Activated T-helper 2 cell treated with anti-CD3 and anti-CD28 coated beads, Interferon-gamma antibody, Interleukin-2, Interleukin-4, amounts not matched to agents 10 μg/mL and 5 μg/mL and 100 μg/mL, durations not matched to agents 14 hours and 24 hours and 36 hours (primary cell): Measurements from ENCODE around the gene GNA15. TPM values are rescaled to one million over a fixed set of nuclear protein-coding genes. Genes with fewer than 3 reads are reported as not detected.
A peak's percentile ranks its signal among the peaks of the same experiment; 100 is the strongest.

Experiments used
- DNase-seq: peaks from one replicate; pipeline ENCODE4 v3.0.0; 2021; ENCODE audit warnings: low spot score
- H3K27ac Mint-ChIP-seq: one replicate; pipeline ENCODE4 v1.8.0; 2021; ENCODE audit warnings: mixed read lengths
- H3K27me3 Mint-ChIP-seq: one replicate; pipeline ENCODE4 v1.8.0; 2021; ENCODE audit warnings: low read depth, mixed read lengths
- H3K36me3 Mint-ChIP-seq: one replicate; pipeline ENCODE4 v1.8.0; 2021; ENCODE audit warnings: low read depth, mixed read lengths
- H3K4me1 Mint-ChIP-seq: one replicate; pipeline ENCODE4 v1.8.0; 2021; ENCODE audit warnings: low read depth, mixed read lengths
- H3K4me3 Mint-ChIP-seq: one replicate; pipeline ENCODE4 v1.8.0; 2021; ENCODE audit warnings: low read depth, mild to moderate bottlenecking, moderate library complexity, mixed read lengths
- H3K9me3 Mint-ChIP-seq: one replicate; pipeline ENCODE4 v1.8.0; 2021; ENCODE audit warnings: mixed read lengths
- intact Hi-C: fragments of 100-400 bp; cut with micrococcal nuclease; formaldehyde crosslinking; loops from one replicate; pipeline ENCODE4 v1.15.1; 2023
- total RNA-seq: library from RNA; stranded (reverse); gene quantifications from 2 replicates; pipeline ENCODE4 v1.2.3, GENCODE V29; 2022

Gene GNA15
- total RNA-seq, 1 donor from 2014 or later = 174 TPM

DNA sequence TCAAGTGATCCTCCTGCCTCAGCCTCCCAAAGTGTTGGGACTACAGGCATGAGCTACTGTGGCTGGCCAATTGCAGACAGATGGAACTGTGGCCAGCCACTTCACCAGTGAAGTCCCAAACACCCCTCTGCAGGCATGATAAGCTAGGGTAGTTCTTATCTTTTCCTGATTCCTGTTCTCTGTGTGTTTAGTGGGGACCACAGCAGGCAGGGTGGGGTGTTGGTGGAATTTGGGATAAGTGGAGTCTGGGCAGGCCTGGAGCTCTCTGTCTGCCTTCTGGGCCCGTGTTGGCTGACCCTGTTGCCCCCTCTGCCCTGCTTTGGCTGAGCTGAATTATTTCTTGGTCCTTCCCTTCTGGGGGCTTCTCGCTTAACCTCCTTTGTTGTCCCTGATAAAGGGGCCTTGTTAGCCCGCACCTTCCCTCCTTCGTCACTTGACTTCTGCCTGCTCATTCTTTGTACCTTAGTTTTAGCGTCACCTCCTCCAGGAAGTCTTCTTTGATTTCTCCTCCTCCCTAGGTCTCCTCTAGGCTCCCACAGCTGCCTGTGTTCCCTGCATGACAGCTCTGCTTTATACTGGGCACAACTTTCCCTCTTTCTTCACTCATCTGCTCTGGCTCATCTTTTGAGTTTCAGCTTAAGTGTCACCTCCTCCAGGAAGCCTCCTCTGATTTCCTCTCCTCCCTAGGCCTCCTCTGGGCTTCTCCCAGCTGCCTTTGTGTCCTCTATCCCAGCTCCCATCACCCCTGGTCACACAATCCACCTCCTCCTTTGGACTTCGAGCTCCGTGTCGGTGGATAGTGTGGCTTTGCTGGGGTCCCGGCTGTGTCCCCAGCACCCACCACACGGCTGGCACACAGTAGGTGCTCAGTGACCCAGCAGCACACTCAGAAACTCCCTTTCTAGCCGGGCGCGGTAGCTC lies 48.1 kb downstream of the GNA15 start:
- no peaks in the 10 kb centered on the region for H3K9me3 Mint-ChIP-seq
- H3K36me3 Mint-ChIP-seq = peaks cover 58% of the 10 kb centered on the region
- H3K27me3 Mint-ChIP-seq = no peaks in the 10 kb centered on the region
- peaks cover 35% of the 10 kb centered on the region for H3K4me1 Mint-ChIP-seq
- H3K4me3 Mint-ChIP-seq = peak overlapping the region; percentile 87
- intact Hi-C loops = no loop called here
- DNase-seq = no peak
- H3K27ac Mint-ChIP-seq = peak overlapping the region; percentile 67

GRCh38 chr19:3184847-3185460 lies 49.1 kb downstream of the GNA15 start:
- Mint-ChIP-seq H3K27ac (peak overlapping the region; percentile 90), H3K4me1 (peaks cover 37% of the 10 kb centered on the region), H3K27me3 (no peaks in the 10 kb centered on the region), H3K4me3 (peak overlapping the region; percentile 87), H3K36me3 (peaks cover 48% of the 10 kb centered on the region), H3K9me3 (no peaks in the 10 kb centered on the region)
- intact Hi-C loops = loop anchor here (1.0 to 5.0 kb wide), 2 partner anchors 400 to 577 kb away; partner anchors contain the start of genes APBA3, MRPL54 and THOP1
- no peak for DNase-seq

- Mint-ChIP-seq H3K27me3 (no peaks in the 10 kb centered on the region), H3K9me3 (no peaks in the 10 kb centered on the region), H3K27ac (peak within 1 kb of the TSS; percentile 90), H3K4me3 (peak within 1 kb of the TSS; percentile 89), H3K36me3 (peaks cover 42% of the 10 kb centered on the region), H3K4me1 (peaks cover 37% of the 10 kb centered on the region)
- intact Hi-C loops = loop anchor here (1.0 to 5.0 kb wide), 2 partner anchors 400 to 577 kb away; partner anchors contain the start of genes APBA3, MRPL54 and THOP1
- peak; percentile 92 for DNase-seq
These were observed 49.8 kb downstream of the GNA15 start, which contains the start of gene NCLN for GRCh38 chr19:3185461-3186159. Gene NCLN (plus strand): TSS chr19:3185930. CDS start chr19:3186031, 101 bp downstream.

DNA sequence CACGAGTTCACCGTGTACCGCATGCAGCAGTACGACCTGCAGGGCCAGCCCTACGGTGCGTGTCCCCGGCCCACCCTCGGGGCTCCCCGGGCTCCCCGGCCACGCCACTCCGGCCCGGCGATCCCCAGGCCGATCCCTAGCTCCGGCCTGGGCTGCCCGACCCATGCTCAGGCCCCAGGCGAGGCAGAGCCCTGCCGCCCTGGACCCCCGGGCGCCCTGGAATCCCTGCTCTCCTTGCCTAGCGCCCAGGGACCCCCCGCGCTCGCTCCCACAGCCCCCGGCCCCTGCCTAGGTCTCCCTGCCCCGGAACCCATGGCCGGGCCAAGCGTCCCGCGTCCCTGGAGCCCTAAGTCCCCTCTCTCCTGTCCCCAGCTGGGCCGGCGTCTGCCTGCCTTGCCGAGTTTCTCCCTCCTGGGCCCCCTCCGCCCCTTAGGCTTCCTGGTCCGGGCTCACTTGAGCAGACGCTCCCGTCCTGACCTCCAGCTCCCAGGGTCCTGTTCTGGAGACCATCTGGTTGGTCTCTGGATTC lies 50.4 kb downstream of the GNA15 start:
- Mint-ChIP-seq H3K36me3 (peaks cover 40% of the 10 kb centered on the region), H3K27me3 (no peaks in the 10 kb centered on the region), H3K4me3 (peak overlapping the region; percentile 89), H3K9me3 (no peaks in the 10 kb centered on the region), H3K4me1 (peaks cover 40% of the 10 kb centered on the region), H3K27ac (peak overlapping the region; percentile 61)
- intact Hi-C loops = loop anchor here (5.0 kb wide), 1 partner anchor 576 kb away; the partner anchor contains the start of genes APBA3 and MRPL54
- no peak for DNase-seq

GRCh38 chr19:3186891-3187661 lies 51.2 kb downstream of the GNA15 start:
- Mint-ChIP-seq H3K4me1 (peaks cover 40% of the 10 kb centered on the region), H3K9me3 (no peaks in the 10 kb centered on the region), H3K27me3 (no peaks in the 10 kb centered on the region), H3K27ac (peak overlapping the region; percentile 61), H3K4me3 (peak overlapping the region; percentile 89), H3K36me3 (peaks cover 36% of the 10 kb centered on the region)
- intact Hi-C loops = loop anchor here (5.0 kb wide), 1 partner anchor 575 kb away; the partner anchor contains the start of genes APBA3 and MRPL54
- no peak for DNase-seq

DNA sequence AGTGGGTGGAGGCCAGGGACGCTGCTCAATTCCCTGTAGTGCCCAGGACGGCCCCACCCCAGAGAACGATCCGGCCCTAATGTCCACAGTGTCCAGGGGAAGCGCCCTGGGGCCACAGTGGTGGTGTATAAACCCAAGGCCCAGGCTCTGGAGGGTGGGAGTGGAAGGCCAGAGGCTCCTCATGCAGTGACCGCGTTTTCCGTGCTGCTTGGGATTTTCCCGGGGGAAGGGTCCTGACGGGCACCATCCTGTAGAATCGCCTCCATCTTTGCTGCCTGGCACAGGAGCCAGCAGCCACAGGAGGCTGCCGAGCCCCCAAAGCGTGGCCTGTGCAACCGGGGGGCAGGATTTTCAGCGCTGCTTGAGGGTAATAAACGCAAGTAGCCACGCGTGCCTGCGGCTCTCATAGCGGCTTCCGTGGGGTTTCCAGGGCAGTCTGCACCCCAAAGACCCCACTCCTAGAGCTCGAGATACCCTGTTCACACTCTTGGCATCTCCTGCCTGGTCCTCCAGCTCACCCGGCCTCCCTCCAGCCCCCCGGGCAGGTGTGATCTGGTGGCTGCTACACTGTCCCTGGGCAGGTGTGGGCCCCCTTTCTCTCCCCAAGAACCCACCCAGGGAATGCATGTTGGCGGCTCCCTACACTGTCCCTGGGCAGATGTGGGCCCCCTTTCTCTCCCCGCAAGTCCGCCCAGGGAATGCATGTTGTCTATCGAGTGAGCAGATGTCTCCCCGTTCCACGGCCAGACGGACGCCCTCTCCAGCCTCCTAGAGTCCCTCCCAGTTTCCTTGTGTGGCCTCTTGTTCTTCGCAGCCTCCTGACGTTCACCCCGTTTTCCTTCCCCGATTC lies 52.1 kb downstream of the GNA15 start:
- Mint-ChIP-seq H3K9me3 (no peaks in the 10 kb centered on the region), H3K27me3 (no peaks in the 10 kb centered on the region), H3K4me3 (peak overlapping the region; percentile 89), H3K4me1 (peaks cover 37% of the 10 kb centered on the region), H3K36me3 (peaks cover 34% of the 10 kb centered on the region), H3K27ac (peak overlapping the region; percentile 55)
- intact Hi-C loops = loop anchor here (5.0 kb wide), 1 partner anchor 574 kb away; the partner anchor contains the start of genes APBA3 and MRPL54
- DNase-seq = no peak

- no peaks in the 10 kb centered on the region for H3K9me3 Mint-ChIP-seq
- H3K4me3 Mint-ChIP-seq = peak overlapping the region; percentile 89
- H3K27ac Mint-ChIP-seq = peak overlapping the region; percentile 55
- H3K4me1 Mint-ChIP-seq = peaks cover 35% of the 10 kb centered on the region
- DNase-seq = no peak
- no peaks in the 10 kb centered on the region for H3K27me3 Mint-ChIP-seq
- peaks cover 34% of the 10 kb centered on the region for H3K36me3 Mint-ChIP-seq
- intact Hi-C loops = loop anchor here (5.0 kb wide), 1 partner anchor 573 kb away; the partner anchor contains the start of genes APBA3 and MRPL54
These were observed 53.1 kb downstream of the GNA15 start for GRCh38 chr19:3188627-3189596.

DNA sequence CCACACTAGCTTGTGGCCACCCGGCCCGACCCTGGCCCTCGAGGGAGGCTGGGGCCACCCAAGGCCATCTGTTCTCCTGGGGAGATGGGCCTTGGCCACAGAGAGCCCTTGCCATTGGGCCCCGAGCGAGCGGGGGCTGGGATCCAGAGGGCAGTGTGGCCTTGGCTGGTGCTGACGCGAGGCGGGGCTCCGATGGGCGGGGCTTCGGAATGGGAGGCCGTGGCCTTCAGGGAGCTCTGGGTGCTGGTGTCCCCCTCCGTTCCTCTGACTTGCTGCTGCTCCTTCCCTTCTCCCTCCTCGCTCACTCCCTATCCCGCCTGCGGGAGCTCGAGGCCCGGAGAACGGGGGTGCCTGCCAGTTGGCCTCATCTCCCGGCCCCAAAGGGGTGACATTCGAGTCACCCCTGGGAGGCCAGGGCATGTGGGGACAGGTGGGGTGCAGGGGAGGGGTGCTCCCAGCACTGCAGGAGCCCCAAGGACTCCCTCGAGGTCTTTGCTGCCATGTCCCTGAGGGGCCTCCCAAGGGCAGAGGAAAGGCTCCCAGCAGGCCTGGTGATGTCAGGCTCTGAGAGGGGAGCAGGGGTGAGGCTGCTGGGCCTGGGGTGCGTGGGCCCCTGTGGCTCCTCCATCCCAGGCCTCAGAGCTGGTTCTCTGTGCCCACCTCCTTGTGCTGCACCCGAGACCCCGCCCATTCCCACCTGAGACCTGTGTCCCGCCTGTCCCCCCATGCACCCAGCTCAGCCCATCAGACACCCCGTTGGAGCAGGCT lies 54.1 kb downstream of the GNA15 start:
- Mint-ChIP-seq H3K4me1 (peaks cover 25% of the 10 kb centered on the region), H3K27ac (no peak overlapping the region), H3K27me3 (no peaks in the 10 kb centered on the region), H3K36me3 (peaks cover 30% of the 10 kb centered on the region), H3K9me3 (no peaks in the 10 kb centered on the region), H3K4me3 (no peak overlapping the region)
- DNase-seq = no peak
- intact Hi-C loops = loop anchor here (5.0 kb wide), 1 partner anchor 572 kb away; the partner anchor contains the start of genes APBA3 and MRPL54

DNA sequence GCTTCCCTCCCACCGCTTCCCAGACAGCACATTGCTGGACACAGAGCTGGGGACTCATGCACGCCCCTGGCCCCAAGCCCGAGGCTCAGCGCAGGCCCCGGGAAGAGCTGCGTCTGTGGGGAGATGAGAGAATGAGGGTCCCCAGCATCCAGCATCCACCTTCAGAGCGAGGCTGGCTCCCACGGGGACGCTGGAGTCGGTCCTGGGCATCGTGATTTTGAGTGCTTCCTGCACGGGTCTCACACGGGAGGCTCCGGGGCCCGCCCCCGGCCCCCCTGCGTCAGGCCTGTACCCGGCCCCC lies 54.6 kb downstream of the GNA15 start:
- no peak overlapping the region for H3K27ac Mint-ChIP-seq

More for the DNA sequence above, 54.6 kb downstream of the GNA15 start:
- no peaks in the 10 kb centered on the region for H3K9me3 Mint-ChIP-seq
- peaks cover 22% of the 10 kb centered on the region for H3K4me1 Mint-ChIP-seq
- no peak overlapping the region for H3K4me3 Mint-ChIP-seq
- intact Hi-C loops = no loop called here
- no peak for DNase-seq
- H3K27me3 Mint-ChIP-seq = no peaks in the 10 kb centered on the region
- peaks cover 27% of the 10 kb centered on the region for H3K36me3 Mint-ChIP-seq
